NCI-H128 (cell line): ENCODE results near the gene GNA15.
"Not testable (repeated sequence)": the region's sequence is repeated elsewhere in the genome, so short reads cannot be mapped to it uniquely, and the experiment has no call there.

Experiments used
- DNase-seq: peaks from one replicate; lab custom pipeline; 2025; ENCODE audit not compliant: unreplicated experiment; lab: John Stamatoyannopoulos, UW

GNA15 gene

DNA sequence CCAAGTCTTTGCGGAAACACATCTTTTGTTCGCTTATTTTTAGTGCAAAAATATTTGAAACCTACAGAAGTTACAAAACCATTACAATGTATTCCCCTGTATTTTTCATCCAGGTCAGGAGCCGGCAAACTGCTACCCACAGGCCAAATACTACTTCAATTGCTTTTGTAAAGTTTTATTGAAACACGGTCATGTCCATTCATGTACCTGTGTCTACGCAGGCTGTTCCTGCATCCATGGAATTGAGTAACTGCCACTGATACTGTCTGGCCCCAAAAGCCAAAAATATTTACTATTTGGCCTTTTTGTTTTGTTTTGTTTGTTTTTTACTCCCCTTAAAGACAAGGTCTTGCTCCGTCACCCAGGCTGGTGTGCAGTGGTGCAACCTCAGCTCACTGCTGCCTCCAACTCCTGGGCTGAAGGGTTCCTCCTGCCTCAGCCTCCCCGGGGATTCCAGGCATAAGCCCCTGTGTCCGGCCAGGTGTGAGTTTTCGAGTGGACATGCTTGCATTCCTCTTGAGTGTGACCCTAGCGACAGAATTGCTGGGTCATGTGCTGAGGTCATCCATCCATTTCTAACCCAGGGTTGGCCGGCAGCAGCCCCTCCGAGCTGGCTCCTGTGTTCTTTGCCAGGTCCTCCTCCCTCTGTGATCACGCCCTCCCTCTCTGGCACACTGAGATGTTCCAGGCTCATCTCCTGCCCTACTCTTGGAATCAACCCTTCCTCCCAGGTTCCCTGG is 31.9 kb downstream of the GNA15 start:
- no peak for DNase-seq

DNA sequence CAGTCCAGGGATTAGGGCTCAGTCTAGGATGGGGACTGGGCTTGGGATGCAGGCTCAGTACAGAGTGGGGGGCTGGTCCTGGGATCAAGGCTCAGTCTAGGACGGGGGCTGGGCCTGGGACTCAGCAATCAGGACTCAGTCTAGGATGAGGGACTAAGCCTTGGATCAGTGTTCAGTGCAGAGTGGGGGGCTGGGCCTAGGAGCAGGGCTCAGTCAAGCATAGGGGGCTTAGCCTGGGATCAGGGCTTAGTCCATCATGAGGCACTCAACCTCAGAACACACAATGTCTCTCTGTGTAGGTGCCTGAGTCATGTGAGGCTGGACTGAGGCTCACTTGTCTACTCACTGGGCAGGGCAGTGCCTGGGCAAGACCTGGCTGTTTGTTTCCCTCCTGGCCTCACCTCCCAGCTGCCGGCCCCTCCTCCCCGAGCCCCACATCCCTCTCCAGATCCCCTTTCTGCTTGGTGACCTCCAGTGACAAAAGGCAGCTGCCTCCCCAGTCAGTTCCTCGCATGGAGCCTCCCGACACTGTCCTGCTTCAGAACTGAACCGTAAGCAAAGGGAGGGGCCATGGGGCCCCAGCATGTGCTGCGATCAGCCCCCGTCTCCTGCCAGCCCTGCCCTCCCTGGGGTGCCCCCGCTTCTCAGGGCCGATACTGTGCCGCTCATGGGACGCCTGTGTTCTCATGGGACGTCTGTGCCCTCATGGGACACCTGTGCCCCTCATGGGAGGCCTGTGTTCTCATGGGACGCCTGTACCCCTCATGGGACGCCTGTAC is 36.2 kb downstream of the GNA15 start:
- DNase-seq, result no peak

DNA sequence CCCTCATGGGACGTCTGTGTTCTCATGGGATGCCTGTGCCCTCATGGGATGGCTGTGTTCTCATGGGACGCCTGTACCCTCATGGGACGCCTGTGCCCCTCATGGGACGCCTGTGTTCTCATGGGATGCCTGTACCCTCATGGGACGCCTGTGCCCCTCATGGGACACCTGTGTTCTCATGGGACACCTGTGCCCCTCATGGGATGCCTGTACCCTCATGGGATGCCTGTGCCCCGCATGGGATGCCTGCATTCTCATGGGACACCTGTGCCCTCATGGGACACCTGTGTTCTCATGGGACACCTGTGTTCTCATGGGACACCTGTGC is 36.8 kb downstream of the GNA15 start:
- not testable (repeated sequence) for DNase-seq

DNA sequence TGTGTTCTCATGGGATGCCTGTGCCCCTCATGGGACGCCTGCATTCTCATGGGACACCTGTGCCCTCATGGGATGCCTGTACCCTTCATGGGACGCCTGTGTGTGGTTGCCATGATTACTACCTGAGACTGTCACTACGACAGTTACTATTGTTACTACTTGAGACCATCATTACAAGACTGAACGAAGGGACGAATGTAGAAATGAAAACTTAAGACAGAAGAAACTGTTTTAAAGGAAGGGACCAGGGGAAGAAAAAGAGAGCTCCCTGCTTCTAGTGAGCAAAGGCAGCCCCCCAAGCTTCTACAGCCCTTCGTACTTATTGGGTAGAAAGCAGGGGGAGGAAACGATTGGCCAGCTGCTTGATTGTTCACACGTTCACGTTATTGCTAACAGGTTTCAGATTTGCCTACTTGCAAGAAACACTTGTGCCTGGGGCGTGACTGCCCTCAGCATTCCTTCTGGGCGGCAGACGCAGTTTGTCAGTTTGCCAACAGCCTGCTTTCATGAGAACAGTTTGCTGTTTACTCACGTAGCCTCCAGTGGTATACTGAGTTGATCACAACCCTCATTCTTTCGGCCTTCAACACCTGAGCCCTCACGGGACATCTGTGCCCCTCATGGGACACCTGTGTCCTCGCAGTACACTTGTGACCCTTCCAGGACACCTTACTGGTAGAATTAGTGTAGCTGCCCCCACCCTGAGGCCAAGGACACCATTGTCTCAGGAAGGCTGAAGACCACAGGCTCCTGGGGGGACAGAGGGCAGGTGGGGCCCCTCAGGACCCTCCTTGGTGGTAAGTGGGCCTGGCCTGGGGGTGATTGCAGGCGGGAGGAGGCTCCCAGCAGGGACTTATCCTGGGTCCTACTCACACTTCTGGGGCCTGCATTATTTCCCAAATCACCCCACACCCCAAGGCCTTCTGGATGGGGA is 40.2 kb downstream of the GNA15 start:
- DNase-seq, result peak; percentile 5

DNA sequence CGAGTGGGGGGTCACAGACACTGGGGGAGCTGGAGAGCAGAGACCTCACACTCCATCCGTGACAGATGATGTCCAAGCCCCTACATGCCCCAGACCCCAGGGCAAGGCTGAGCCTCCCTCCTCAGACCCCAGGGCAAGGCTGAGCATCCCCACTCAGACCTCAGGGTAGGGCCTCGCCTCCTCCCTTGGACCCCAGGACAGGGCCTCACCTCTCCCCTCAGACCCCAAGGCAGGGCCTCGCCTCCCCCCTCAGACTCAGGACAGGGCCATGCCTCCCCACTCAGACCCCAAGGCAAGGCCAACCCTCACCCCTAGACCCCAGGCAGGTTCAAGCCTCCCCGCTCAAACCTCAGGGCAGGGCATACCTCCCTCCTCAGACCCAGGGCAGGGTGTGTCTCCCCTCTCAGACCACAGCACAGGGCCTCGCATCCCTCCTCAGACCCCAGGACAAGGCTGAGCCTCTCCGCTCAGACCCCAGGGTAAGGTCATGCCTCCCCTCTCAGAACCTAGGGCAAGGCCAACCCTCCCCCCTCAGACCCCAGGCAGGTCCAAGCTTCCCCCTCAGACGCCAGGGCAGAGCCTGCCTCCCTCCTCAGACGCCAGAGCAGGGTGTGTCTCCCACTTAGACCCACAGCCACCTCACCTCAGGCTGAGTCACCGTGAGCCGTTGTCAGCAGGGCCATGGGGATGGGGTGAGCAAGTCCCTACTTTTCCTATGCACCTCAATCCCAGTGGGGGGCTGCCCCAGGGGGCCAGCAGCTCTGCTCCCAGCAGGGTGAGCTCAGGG is 41.1 kb downstream of the GNA15 start:
- no peak for DNase-seq

DNA sequence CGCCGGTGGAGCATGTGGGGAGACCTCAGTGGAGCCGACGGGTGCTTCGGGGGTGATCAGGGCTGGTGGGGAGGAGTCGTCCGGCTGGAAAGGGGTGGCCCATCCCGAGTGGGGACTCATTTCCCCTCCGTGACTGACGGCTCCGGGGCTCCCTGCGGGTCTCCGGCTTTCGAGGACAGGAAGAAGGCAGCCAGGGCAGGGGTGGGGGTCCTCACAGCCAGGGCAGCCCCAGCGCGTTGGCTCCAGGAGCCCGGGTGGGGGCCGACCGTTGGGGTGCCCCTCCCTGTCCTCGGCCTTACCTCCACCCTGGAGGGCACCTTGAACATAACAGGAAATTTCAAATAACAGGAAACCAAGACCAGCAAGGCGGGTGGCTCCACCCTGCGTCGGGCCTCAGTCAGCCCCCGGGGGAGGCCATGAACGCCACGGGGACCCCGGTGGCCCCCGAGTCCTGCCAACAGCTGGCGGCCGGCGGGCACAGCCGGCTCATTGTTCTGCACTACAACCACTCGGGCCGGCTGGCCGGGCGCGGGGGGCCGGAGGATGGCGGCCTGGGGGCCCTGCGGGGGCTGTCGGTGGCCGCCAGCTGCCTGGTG is 42.6 kb downstream of the GNA15 start, which contains the start of gene S1PR4:
TSS of gene S1PR4 (plus strand) at position 393 of the 596 bp plus-strand sequence. CDS start at position 417, 24 bp downstream.
- no peak for DNase-seq

DNA sequence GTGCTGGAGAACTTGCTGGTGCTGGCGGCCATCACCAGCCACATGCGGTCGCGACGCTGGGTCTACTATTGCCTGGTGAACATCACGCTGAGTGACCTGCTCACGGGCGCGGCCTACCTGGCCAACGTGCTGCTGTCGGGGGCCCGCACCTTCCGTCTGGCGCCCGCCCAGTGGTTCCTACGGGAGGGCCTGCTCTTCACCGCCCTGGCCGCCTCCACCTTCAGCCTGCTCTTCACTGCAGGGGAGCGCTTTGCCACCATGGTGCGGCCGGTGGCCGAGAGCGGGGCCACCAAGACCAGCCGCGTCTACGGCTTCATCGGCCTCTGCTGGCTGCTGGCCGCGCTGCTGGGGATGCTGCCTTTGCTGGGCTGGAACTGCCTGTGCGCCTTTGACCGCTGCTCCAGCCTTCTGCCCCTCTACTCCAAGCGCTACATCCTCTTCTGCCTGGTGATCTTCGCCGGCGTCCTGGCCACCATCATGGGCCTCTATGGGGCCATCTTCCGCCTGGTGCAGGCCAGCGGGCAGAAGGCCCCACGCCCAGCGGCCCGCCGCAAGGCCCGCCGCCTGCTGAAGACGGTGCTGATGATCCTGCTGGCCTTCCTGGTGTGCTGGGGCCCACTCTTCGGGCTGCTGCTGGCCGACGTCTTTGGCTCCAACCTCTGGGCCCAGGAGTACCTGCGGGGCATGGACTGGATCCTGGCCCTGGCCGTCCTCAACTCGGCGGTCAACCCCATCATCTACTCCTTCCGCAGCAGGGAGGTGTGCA is 43.3 kb downstream of the GNA15 start:
- no peak for DNase-seq

DNA sequence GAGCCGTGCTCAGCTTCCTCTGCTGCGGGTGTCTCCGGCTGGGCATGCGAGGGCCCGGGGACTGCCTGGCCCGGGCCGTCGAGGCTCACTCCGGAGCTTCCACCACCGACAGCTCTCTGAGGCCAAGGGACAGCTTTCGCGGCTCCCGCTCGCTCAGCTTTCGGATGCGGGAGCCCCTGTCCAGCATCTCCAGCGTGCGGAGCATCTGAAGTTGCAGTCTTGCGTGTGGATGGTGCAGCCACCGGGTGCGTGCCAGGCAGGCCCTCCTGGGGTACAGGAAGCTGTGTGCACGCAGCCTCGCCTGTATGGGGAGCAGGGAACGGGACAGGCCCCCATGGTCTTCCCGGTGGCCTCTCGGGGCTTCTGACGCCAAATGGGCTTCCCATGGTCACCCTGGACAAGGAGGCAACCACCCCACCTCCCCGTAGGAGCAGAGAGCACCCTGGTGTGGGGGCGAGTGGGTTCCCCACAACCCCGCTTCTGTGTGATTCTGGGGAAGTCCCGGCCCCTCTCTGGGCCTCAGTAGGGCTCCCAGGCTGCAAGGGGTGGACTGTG is 44.0 kb downstream of the GNA15 start:
- no peak for DNase-seq

DNA sequence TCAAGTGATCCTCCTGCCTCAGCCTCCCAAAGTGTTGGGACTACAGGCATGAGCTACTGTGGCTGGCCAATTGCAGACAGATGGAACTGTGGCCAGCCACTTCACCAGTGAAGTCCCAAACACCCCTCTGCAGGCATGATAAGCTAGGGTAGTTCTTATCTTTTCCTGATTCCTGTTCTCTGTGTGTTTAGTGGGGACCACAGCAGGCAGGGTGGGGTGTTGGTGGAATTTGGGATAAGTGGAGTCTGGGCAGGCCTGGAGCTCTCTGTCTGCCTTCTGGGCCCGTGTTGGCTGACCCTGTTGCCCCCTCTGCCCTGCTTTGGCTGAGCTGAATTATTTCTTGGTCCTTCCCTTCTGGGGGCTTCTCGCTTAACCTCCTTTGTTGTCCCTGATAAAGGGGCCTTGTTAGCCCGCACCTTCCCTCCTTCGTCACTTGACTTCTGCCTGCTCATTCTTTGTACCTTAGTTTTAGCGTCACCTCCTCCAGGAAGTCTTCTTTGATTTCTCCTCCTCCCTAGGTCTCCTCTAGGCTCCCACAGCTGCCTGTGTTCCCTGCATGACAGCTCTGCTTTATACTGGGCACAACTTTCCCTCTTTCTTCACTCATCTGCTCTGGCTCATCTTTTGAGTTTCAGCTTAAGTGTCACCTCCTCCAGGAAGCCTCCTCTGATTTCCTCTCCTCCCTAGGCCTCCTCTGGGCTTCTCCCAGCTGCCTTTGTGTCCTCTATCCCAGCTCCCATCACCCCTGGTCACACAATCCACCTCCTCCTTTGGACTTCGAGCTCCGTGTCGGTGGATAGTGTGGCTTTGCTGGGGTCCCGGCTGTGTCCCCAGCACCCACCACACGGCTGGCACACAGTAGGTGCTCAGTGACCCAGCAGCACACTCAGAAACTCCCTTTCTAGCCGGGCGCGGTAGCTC is 48.1 kb downstream of the GNA15 start:
- no peak for DNase-seq

DNA sequence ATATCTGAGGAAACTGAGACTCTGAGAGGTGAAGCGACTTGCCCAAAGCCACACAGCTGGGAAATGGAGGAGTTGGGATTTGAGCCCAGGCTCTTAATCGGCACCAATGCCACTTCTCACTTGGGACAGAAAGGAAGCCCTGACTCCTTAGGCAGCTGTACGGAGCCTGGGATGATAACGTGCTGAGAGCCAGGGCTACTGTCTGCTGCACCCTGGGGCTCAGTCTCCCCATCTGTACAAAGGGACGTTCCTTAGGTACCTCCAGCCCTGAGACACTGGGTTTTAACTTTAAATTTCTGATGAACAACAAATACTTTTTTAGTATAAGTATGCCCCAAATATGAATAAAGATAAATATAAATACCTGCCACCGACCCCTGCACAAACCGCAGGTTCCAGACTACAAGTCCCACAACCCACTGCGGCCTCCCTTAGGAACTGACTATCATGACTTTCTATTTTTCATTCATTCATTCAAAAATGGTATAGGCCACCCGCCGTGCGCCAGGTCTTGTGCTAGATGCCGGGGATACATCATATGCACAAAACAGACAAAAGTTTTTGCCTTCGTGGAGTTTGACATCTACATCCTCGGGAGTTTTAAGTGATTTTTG is 49.1 kb downstream of the GNA15 start:
- DNase-seq, result no peak

DNA sequence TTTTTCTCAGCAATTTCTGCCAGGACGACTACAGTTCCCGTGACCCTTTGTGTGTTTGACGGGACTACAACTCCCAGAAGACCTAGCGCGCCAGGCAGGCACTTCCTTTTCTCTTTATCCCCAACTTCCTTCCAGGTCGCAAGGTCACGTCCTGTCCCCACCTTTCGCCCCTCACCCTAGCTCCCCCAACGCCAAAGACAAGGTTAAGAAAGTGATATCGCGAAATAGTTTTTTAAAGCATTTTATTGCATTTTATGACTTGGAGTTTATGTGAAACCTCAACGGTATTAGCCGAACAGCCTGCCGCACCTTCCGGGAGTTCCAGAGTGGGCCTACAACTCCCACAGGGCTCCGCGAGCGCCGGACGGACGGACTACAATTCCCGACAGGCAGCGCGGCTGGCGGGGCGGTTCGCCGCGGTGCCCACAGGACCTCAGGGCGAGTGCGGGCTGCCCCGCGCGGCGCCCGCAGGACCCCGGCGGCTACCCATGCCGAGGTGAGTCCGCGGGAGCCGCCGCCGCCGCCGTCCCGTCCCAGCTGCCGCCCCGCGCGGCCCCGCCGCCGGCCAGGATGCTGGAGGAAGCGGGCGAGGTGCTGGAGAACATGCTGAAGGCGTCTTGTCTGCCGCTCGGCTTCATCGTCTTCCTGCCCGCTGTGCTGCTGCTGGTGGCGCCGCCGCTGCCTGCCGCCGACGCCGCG is 49.8 kb downstream of the GNA15 start, which contains the start of gene NCLN:
TSS of gene NCLN (plus strand) at position 470 of the 699 bp plus-strand sequence. CDS start at position 571, 101 bp downstream.
- peak; percentile 86 for DNase-seq

DNA sequence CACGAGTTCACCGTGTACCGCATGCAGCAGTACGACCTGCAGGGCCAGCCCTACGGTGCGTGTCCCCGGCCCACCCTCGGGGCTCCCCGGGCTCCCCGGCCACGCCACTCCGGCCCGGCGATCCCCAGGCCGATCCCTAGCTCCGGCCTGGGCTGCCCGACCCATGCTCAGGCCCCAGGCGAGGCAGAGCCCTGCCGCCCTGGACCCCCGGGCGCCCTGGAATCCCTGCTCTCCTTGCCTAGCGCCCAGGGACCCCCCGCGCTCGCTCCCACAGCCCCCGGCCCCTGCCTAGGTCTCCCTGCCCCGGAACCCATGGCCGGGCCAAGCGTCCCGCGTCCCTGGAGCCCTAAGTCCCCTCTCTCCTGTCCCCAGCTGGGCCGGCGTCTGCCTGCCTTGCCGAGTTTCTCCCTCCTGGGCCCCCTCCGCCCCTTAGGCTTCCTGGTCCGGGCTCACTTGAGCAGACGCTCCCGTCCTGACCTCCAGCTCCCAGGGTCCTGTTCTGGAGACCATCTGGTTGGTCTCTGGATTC is 50.4 kb downstream of the GNA15 start:
- DNase-seq, result no peak

DNA sequence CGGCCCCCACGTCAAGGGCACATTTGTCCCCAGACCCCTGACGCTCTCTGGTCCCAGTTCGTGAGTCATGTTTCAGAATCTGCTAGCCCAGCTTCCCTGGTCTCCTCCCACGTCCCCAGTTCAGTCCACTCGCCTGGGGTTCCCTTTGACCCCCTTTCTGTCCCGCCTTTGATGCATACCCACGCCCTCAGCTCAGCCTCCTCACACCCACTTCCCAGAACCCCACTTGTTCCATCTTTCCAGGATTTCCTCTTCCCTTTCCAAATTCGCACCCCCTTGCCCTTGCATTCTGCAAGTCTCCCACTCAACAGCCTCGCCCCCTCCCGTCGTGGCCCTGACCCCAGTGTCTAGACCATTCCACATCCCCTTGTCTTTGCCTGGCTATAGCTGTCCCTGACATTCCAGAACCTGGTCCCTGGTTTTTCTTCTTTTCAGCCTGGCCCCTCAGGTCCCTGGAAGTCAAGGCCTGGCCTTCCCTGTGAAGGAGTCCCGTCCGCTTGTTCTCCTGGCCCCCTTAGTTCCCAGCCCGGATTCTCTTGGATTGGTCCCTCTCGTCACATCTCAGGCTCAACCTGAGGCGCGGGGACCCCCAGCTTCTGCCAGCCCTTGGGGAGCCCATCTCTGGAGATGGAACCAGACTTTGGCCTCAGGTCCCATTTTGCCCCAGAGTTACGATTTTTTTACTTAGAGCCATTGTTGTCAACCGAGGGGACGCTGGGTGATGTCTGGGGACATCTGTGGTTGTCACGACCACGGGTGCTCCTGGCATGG is 51.2 kb downstream of the GNA15 start:
- DNase-seq, result no peak

DNA sequence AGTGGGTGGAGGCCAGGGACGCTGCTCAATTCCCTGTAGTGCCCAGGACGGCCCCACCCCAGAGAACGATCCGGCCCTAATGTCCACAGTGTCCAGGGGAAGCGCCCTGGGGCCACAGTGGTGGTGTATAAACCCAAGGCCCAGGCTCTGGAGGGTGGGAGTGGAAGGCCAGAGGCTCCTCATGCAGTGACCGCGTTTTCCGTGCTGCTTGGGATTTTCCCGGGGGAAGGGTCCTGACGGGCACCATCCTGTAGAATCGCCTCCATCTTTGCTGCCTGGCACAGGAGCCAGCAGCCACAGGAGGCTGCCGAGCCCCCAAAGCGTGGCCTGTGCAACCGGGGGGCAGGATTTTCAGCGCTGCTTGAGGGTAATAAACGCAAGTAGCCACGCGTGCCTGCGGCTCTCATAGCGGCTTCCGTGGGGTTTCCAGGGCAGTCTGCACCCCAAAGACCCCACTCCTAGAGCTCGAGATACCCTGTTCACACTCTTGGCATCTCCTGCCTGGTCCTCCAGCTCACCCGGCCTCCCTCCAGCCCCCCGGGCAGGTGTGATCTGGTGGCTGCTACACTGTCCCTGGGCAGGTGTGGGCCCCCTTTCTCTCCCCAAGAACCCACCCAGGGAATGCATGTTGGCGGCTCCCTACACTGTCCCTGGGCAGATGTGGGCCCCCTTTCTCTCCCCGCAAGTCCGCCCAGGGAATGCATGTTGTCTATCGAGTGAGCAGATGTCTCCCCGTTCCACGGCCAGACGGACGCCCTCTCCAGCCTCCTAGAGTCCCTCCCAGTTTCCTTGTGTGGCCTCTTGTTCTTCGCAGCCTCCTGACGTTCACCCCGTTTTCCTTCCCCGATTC is 52.1 kb downstream of the GNA15 start:
- no peak for DNase-seq
